SK-N-SH (cell line): ENCODE measurements around the gene CHST11. TPM values are rescaled to one million over a fixed set of nuclear protein-coding genes. Genes with fewer than 3 reads are reported as not detected.

Experiments
- CTCF ChIA-PET: fragments of 300-600, 350-600 bp; formaldehyde crosslinking; extraction: SDS; loops from one replicate; lab custom pipeline; 2021; lab: Yijun Ruan, JAX
- POLR2A ChIA-PET: fragments of 350-600 bp; sonication (Branson Sonifier 250); formaldehyde crosslinking; extraction: SDS; loops from one replicate; lab custom pipeline; 2020; ENCODE audit warnings: antibody characterized with exemption, inconsistent platforms; lab: Yijun Ruan, JAX
- DNase-seq: peaks from one replicate; pipeline ENCODE4 v3.0.0; 2012
- H2AFZ ChIP-seq: fragments of 200-600 bp; sonication (generic); 2 replicates; pipeline ENCODE4 v1.8.1; 2016; ENCODE audit warnings: antibody characterized with exemption, mild to moderate bottlenecking, low read depth
- H3F3A ChIP-seq: fragments of 200-600 bp; sonication (generic); replicated peaks from 2 replicates; pipeline ENCODE3; 2016; ENCODE audit warnings: antibody characterized with exemption, mild to moderate bottlenecking; ENCODE audit not compliant: insufficient read depth
- H3K27ac ChIP-seq, 2 experiments: fragments of 200-500 bp in 1 of 2; fragments of 200-600 bp in 1 of 2; sonication (Bioruptor generic) in 1 of 2; sonication (generic), shearing (Covaris generic) in 1 of 2; 2 replicates each; pipeline versions ENCODE4 v1.5.1 to v1.6.1; 2014 to 2016; ENCODE audit warnings: low read depth in 2 of 2, inconsistent platforms in 1 of 2, low read length in 1 of 2, mild to moderate bottlenecking in 1 of 2, mixed read lengths in 1 of 2
- H3K27me3 ChIP-seq: fragments of 200-600 bp; sonication (generic), shearing (Covaris generic); 2 replicates; pipeline ENCODE4 v1.6.1; 2016; ENCODE audit warnings: mixed run types; ENCODE audit not compliant: insufficient read depth
- H3K36me3 ChIP-seq, 2 experiments: fragments of 200-500 bp in 1 of 2; fragments of 200-600 bp in 1 of 2; sonication (Bioruptor generic) in 1 of 2; sonication (generic) in 1 of 2; replicated peaks in 1 of 2; 2 replicates each; pipeline versions ENCODE3 to v1.5.1; 2014 to 2016; ENCODE audit warnings: low read length in 1 of 2, mild to moderate bottlenecking in 1 of 2; ENCODE audit not compliant: insufficient read depth in 2 of 2, control insufficient read depth in 1 of 2
- H3K4me1 ChIP-seq, 2 experiments: fragments of 200-500 bp in 1 of 2; fragments of 200-600 bp in 1 of 2; sonication (Bioruptor generic) in 1 of 2; sonication (generic), shearing (Covaris generic) in 1 of 2; 2 replicates each; pipeline versions ENCODE4 v1.5.1 to v1.6.1; 2014 to 2016; ENCODE audit warnings: low read depth in 1 of 2, low read length in 1 of 2, mixed run types in 1 of 2; ENCODE audit not compliant: insufficient read depth in 2 of 2, control insufficient read depth in 1 of 2
- H3K4me2 ChIP-seq: fragments of 200-600 bp; sonication (generic), shearing (Covaris generic); 2 replicates; pipeline ENCODE4 v1.6.1; 2017; ENCODE audit warnings: mixed run types
- H3K4me3 ChIP-seq, 2 experiments: fragments of 200-500 bp in 1 of 2; fragments of 200-600 bp in 1 of 2; sonication (Bioruptor generic) in 1 of 2; sonication (generic), shearing (Covaris generic) in 1 of 2; 2 replicates each; pipeline versions ENCODE4 v1.5.1 to v1.8.1; 2014 to 2016; ENCODE audit warnings: low read depth in 2 of 2, inconsistent platforms in 1 of 2, low read length in 1 of 2, mild to moderate bottlenecking in 1 of 2, mixed read lengths in 1 of 2, moderate library complexity in 1 of 2
- H3K79me2 ChIP-seq: fragments of 200-600 bp; sonication (generic); 2 replicates; pipeline ENCODE4 v1.8.1; 2017; ENCODE audit warnings: mild to moderate bottlenecking; ENCODE audit not compliant: insufficient read depth
- H3K9ac ChIP-seq: fragments of 200-600 bp; sonication (generic); 2 replicates; pipeline ENCODE4 v1.6.1; 2017; ENCODE audit warnings: mixed run types
- H3K9me2 ChIP-seq: fragments of 200-600 bp; sonication (generic); 2 replicates; pipeline ENCODE4 v1.6.1; 2017; ENCODE audit warnings: mixed run types
- H3K9me3 ChIP-seq: fragments of 200-600 bp; sonication (generic); 2 replicates; pipeline ENCODE4 v1.6.1; 2017; ENCODE audit warnings: mixed run types, mild to moderate bottlenecking, moderate library complexity
- H4K20me1 ChIP-seq: fragments of 200-600 bp; sonication (generic); 2 replicates; pipeline ENCODE4 v1.6.1; 2017; ENCODE audit warnings: mild to moderate bottlenecking, mixed run types; ENCODE audit not compliant: insufficient read depth
- ELF1 ChIP-seq: IDR thresholded peaks from 2 replicates; pipeline ENCODE4 v1.4.0; 2012
- POLR2AphosphoS5 ChIP-seq: IDR thresholded peaks from 2 replicates; pipeline ENCODE4 v1.6.1; 2012; ENCODE audit warnings: low read depth, low read length
- RAD21 ChIP-seq: IDR thresholded peaks from 2 replicates; pipeline ENCODE4 v1.6.1; 2012; ENCODE audit warnings: mild to moderate bottlenecking, low read length
- RFX5 ChIP-seq: IDR thresholded peaks from 2 replicates; pipeline ENCODE4 v1.6.1; 2012; ENCODE audit warnings: mild to moderate bottlenecking, improper control_type of control experiment, low read length
- SMC3 ChIP-seq: IDR thresholded peaks from 2 replicates; pipeline ENCODE4 v1.6.1; 2012; ENCODE audit warnings: low read depth, low read length, improper control_type of control experiment
- TEAD4 ChIP-seq: IDR thresholded peaks from 2 replicates; pipeline ENCODE4 v1.4.0; 2012; ENCODE audit warnings: mild to moderate bottlenecking, borderline replicate concordance; ENCODE audit not compliant: insufficient read depth
- USF1 ChIP-seq: IDR thresholded peaks from 2 replicates; pipeline ENCODE4 v1.4.0; 2012; ENCODE audit warnings: low read depth, borderline replicate concordance
- WGBS: methylation state at CpG from one replicate; pipeline ENCODE4 v1.1.6; 2017; ENCODE audit warnings: low lambda C conversion rate; 5-methylcytosine and 5-hydroxymethylcytosine counted together
- polyA plus RNA-seq, 3 experiments: library from polyadenylated mRNA; depleted of rRNA; stranded (reverse); fragments of >200 nt; gene quantifications; 2 replicates each; pipeline ENCODE4 v1.2.3, GENCODE V29; 2012
- TF ChIP-seq, protein P1 (sequence below): IDR thresholded peaks from 2 replicates; pipeline ENCODE4 v1.4.0; 2012; ENCODE audit warnings: low read depth, borderline replicate concordance
- TF ChIP-seq, protein P2 (sequence below): fragments of 200-600 bp; sonication (generic); IDR thresholded peaks from 2 replicates; pipeline ENCODE4 v1.6.1; 2017; ENCODE audit warnings: antibody characterized with exemption, mild to moderate bottlenecking, moderate library complexity

Gene CHST11
- polyA plus RNA-seq, 1 of the 3 experiments (the other 2 are of a cell fraction) = 18.6 TPM

GRCh38 chr12:104788840-104789271, 332.1 kb downstream of the CHST11 start:
- no peak overlapping the region for H3K4me3 ChIP-seq
- H3K27ac ChIP-seq = no peak overlapping the region
- H3K4me1 ChIP-seq = peaks cover 2 to 4% of the 10 kb centered on the region in 2 experiments; a peak in 2 of 4 replicates
- H2AFZ ChIP-seq = no peak overlapping the region
- ChIA-PET CTCF (no interaction called here), POLR2A (no interaction called here)
- H3K4me2 ChIP-seq = no peak overlapping the region
- no peaks in the 10 kb centered on the region for H3K79me2 ChIP-seq
- no peaks in the 10 kb centered on the region for H3F3A ChIP-seq
- no peaks in the 10 kb centered on the region for H3K9me3 ChIP-seq
- no peaks in the 10 kb centered on the region for H3K9me2 ChIP-seq
- no peaks in the 10 kb centered on the region for H3K27me3 ChIP-seq
- no peaks in the 10 kb centered on the region for H3K36me3 ChIP-seq
- no peaks in the 10 kb centered on the region for H4K20me1 ChIP-seq
- no peak overlapping the region for H3K9ac ChIP-seq
- TF ChIP-seq USF1 (no peak), TEAD4 (no peak), RFX5 (no peak), RAD21 (no peak)
- TF ChIP-seq, protein P1, sequence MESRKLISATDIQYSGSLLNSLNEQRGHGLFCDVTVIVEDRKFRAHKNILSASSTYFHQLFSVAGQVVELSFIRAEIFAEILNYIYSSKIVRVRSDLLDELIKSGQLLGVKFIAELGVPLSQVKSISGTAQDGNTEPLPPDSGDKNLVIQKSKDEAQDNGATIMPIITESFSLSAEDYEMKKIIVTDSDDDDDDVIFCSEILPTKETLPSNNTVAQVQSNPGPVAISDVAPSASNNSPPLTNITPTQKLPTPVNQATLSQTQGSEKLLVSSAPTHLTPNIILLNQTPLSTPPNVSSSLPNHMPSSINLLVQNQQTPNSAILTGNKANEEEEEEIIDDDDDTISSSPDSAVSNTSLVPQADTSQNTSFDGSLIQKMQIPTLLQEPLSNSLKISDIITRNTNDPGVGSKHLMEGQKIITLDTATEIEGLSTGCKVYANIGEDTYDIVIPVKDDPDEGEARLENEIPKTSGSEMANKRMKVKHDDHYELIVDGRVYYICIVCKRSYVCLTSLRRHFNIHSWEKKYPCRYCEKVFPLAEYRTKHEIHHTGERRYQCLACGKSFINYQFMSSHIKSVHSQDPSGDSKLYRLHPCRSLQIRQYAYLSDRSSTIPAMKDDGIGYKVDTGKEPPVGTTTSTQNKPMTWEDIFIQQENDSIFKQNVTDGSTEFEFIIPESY = no peak
- TF ChIP-seq, all 33 proteins: peak for 0
- no peak for DNase-seq

DNA sequence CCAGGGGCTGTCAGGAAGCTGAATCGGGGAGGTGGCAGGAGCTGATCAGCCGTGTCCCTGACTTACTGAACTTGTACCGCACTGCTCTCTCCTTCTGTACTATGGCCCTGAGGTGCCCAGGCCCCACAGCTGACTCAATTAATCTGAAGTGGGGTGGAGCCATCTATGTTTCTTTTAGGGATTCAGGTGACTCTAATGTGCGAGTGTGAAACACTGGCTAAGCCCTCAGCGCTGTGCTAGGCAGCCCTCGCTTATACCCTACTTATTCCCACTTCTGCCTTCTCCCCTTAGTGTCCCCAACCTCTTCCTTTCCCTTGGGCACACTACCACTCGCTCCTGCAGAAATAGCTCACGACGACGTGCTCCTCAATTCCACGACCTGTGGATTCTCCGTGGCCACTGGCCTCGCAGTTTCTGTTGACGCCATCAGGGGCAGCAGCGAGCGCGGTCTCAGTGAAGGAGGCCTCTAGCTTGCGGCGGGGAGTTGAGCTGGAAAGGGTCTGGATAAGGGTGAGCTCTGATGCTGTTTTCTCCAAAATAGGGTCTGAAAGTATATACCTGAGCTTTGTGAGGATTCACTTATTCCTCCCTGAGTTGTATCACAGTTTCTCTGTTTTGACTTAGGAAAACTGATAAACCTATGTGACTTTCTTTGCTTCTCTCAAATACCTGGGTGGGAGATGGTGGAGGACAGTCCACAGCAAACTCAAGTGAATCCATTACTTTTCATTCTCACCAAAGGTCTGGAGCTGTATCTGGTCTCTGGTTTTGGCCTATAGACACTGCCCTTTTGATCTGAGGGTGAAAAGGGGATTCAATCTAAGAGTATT, 333.8 kb downstream of the CHST11 start:
- no peaks in the 10 kb centered on the region for H4K20me1 ChIP-seq
- no peaks in the 10 kb centered on the region for H3K9me3 ChIP-seq
- no peak overlapping the region for H2AFZ ChIP-seq
- no peak overlapping the region for H3K9ac ChIP-seq
- H3K9me2 ChIP-seq = no peaks in the 10 kb centered on the region
- H3K4me3 ChIP-seq = no peak overlapping the region
- TF ChIP-seq ELF1 (no peak), SMC3 (peak; percentile 21; the same call in 1 of the 2 replicates), POLR2AphosphoS5 (no peak), RAD21 (peak; percentile 50)
- TF ChIP-seq, protein P2, sequence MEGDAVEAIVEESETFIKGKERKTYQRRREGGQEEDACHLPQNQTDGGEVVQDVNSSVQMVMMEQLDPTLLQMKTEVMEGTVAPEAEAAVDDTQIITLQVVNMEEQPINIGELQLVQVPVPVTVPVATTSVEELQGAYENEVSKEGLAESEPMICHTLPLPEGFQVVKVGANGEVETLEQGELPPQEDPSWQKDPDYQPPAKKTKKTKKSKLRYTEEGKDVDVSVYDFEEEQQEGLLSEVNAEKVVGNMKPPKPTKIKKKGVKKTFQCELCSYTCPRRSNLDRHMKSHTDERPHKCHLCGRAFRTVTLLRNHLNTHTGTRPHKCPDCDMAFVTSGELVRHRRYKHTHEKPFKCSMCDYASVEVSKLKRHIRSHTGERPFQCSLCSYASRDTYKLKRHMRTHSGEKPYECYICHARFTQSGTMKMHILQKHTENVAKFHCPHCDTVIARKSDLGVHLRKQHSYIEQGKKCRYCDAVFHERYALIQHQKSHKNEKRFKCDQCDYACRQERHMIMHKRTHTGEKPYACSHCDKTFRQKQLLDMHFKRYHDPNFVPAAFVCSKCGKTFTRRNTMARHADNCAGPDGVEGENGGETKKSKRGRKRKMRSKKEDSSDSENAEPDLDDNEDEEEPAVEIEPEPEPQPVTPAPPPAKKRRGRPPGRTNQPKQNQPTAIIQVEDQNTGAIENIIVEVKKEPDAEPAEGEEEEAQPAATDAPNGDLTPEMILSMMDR = peak; percentile 60
- no peaks in the 10 kb centered on the region for H3F3A ChIP-seq
- no peaks in the 10 kb centered on the region for H3K36me3 ChIP-seq
- no peak overlapping the region for H3K4me2 ChIP-seq
- no peak overlapping the region for H3K27ac ChIP-seq
- ChIA-PET POLR2A (no interaction called here), CTCF (interaction anchor here (0.6 to 2.9 kb wide), 22 partner anchors 9 to 408 kb away, joined by 3 to 13 read pairs (median 4); no protein-coding TSS in a partner anchor)
- 70% methylated on average over 19 of the region's 19 CpGs for WGBS
- no peaks in the 10 kb centered on the region for H3K27me3 ChIP-seq
- peaks cover 4 to 5% of the 10 kb centered on the region in 2 experiments; a peak in 2 of 4 replicates for H3K4me1 ChIP-seq
- no peaks in the 10 kb centered on the region for H3K79me2 ChIP-seq
- DNase-seq = peak; percentile 50
